Neuronal stem cell (in vitro differentiated cells): Measurements from ENCODE around the gene UAP1.

Source experiments
- DNase-seq: peaks from one replicate; pipeline ENCODE4 v3.0.0-alpha.2; 2013; ENCODE audit warnings: low spot score
- H2AFZ ChIP-seq: one replicate; pipeline ENCODE4 v1.6.1; 2013; ENCODE audit warnings: mild to moderate bottlenecking, low read length, inconsistent platforms
- H2AK5ac ChIP-seq: 2 replicates; pipeline ENCODE4 v1.6.1; 2013; ENCODE audit warnings: low read depth, mild to moderate bottlenecking, inconsistent platforms, low read length, moderate library complexity, mixed read lengths
- H2BK120ac ChIP-seq: 2 replicates; pipeline ENCODE4 v1.6.1; 2013; ENCODE audit warnings: low read depth, mild to moderate bottlenecking, inconsistent platforms, low read length, moderate library complexity, mixed read lengths
- H2BK12ac ChIP-seq: one replicate; pipeline ENCODE4 v1.6.1; 2013; ENCODE audit warnings: low read length, inconsistent platforms
- H2BK15ac ChIP-seq: 2 replicates; pipeline ENCODE4 v1.6.1; 2013; ENCODE audit warnings: mild to moderate bottlenecking, low read length, inconsistent platforms, mixed read lengths
- H2BK5ac ChIP-seq: one replicate; pipeline ENCODE4 v1.6.1; 2013; ENCODE audit warnings: inconsistent platforms, mild to moderate bottlenecking, low read length, moderate library complexity
- H3K14ac ChIP-seq: one replicate; pipeline ENCODE4 v1.6.1; 2013; ENCODE audit warnings: low read length, inconsistent platforms
- H3K18ac ChIP-seq: 2 replicates; pipeline ENCODE4 v1.6.1; 2013; ENCODE audit warnings: low read length, inconsistent platforms
- H3K23ac ChIP-seq: 2 replicates; pipeline ENCODE4 v1.6.1; 2013; ENCODE audit warnings: low read depth, mild to moderate bottlenecking, mixed read lengths, low read length, inconsistent platforms; ENCODE audit not compliant: poor library complexity
- H3K27ac ChIP-seq: replicated peaks from 3 replicates; pipeline ENCODE4 v1.5.1; 2013; ENCODE audit warnings: low read length, inconsistent platforms
- H3K27me3 ChIP-seq, 3 experiments: 2 replicates each; pipeline ENCODE4 v1.6.1; 2013; ENCODE audit warnings: low read length in 3 of 3, mild to moderate bottlenecking in 2 of 3, inconsistent platforms in 1 of 3, low read depth in 1 of 3, mixed read lengths in 1 of 3, moderate library complexity in 1 of 3; ENCODE audit not compliant: control insufficient read depth in 3 of 3, insufficient read depth in 3 of 3
- H3K36me3 ChIP-seq, 2 donors: replicated peaks in 1 of 2; 2 replicates each; pipeline ENCODE4 v1.6.1; 2013; ENCODE audit warnings: low read length in 2 of 2; ENCODE audit not compliant: control insufficient read depth in 2 of 2, insufficient read depth in 2 of 2
- H3K4ac ChIP-seq: 2 replicates; pipeline ENCODE4 v1.6.1; 2013; ENCODE audit warnings: inconsistent platforms, mild to moderate bottlenecking, low read length, moderate library complexity
- H3K4me1 ChIP-seq, 2 donors: 1 replicate in 1 of 2; 2 replicates in 1 of 2; pipeline ENCODE4 v1.6.1; 2013; ENCODE audit warnings: low read length in 2 of 2, low read depth in 1 of 2; ENCODE audit not compliant: control insufficient read depth in 2 of 2, insufficient read depth in 1 of 2
- H3K4me2 ChIP-seq: one replicate; pipeline ENCODE4 v1.6.1; 2013; ENCODE audit warnings: mild to moderate bottlenecking, low read length, inconsistent platforms; ENCODE audit not compliant: insufficient read depth, poor library complexity, severe bottlenecking
- H3K4me3 ChIP-seq, 2 donors: 2 replicates each; pipeline ENCODE4 v1.5.1; 2013; ENCODE audit warnings: low read length in 2 of 2, mild to moderate bottlenecking in 2 of 2, inconsistent platforms in 1 of 2, moderate library complexity in 1 of 2
- H3K79me1 ChIP-seq: one replicate; pipeline ENCODE4 v1.6.1; 2013; ENCODE audit warnings: low read depth, mild to moderate bottlenecking, inconsistent platforms, low read length, moderate library complexity
- H3K9ac ChIP-seq: one replicate; pipeline ENCODE4 v1.6.1; 2013; ENCODE audit warnings: mild to moderate bottlenecking, low read depth, low read length, inconsistent platforms; ENCODE audit not compliant: poor library complexity
- H3K9me3 ChIP-seq, 2 donors: replicated peaks in 1 of 2; 2 replicates each; pipeline versions ENCODE3 to v1.6.1; 2013; ENCODE audit warnings: low read length in 2 of 2, mild to moderate bottlenecking in 2 of 2, inconsistent platforms in 1 of 2, low read depth in 1 of 2, mixed read lengths in 1 of 2, moderate library complexity in 1 of 2; ENCODE audit not compliant: control insufficient read depth in 2 of 2, insufficient read depth in 1 of 2
- H4K8ac ChIP-seq: one replicate; pipeline ENCODE4 v1.6.1; 2013; ENCODE audit warnings: low read depth, mild to moderate bottlenecking, inconsistent platforms, low read length, moderate library complexity
- H4K91ac ChIP-seq: one replicate; pipeline ENCODE4 v1.6.1; 2013; ENCODE audit warnings: low read length, low read depth, mild to moderate bottlenecking, inconsistent platforms; ENCODE audit not compliant: poor library complexity
- WGBS, 2 donors: extraction: QIAGEN DNeasy Blood & Tissue Kit; methylation state at CpG; one replicate each; pipeline ENCODE4 v1.1.7; 2013; ENCODE audit warnings: missing lambda C conversion rate in 2 of 2, mixed read lengths in 1 of 2; ENCODE audit not compliant: insufficient read length in 2 of 2, insufficient replicate concordance in 1 of 2; ENCODE audit errors: extremely low coverage in 2 of 2; 5-methylcytosine and 5-hydroxymethylcytosine counted together

The UAP1 gene

GRCh38 chr1:162629651-162630050 lies 68.1 kb downstream of the UAP1 start:
- Histone ChIP-seq H2BK120ac (no peak overlapping the region), H3K4me1 (peaks cover 2 to 3% of the 10 kb centered on the region in 2 donors), H4K8ac (no peak overlapping the region), H3K23ac (no peak overlapping the region), H3K27ac (no peak overlapping the region), H2BK12ac (no peak overlapping the region), H4K91ac (no peak overlapping the region), H3K14ac (no peak overlapping the region), H3K4me2 (no peak overlapping the region), H3K36me3 (no peaks in the 10 kb centered on the region), H2BK5ac (no peak overlapping the region), H3K4me3 (no peak overlapping the region), H2AFZ (no peak overlapping the region), H3K27me3 (no peaks in the 10 kb centered on the region), H3K9me3 (no peaks in the 10 kb centered on the region), H3K18ac (no peak overlapping the region), H2BK15ac (no peak overlapping the region), H2AK5ac (no peak overlapping the region), H3K9ac (no peak overlapping the region), H3K79me1 (no peaks in the 10 kb centered on the region), H3K4ac (no peak overlapping the region)
- DNase-seq: no peak
- WGBS, 2 donors: no CpG with 5 or more reads among the region's 2 CpGs

- peak overlapping the region; percentile 69 for H2AFZ ChIP-seq
- no peak overlapping the region for H2BK120ac ChIP-seq
- H3K18ac ChIP-seq: no peak overlapping the region
- no peak overlapping the region for H3K9ac ChIP-seq
- H3K4me3 ChIP-seq: no peak overlapping the region
- H3K27ac ChIP-seq: no peak overlapping the region
- no peak overlapping the region for H2BK15ac ChIP-seq
- H2BK12ac ChIP-seq: no peak overlapping the region
- DNase-seq: no peak
- no peaks in the 10 kb centered on the region for H3K36me3 ChIP-seq
- no peak overlapping the region for H3K14ac ChIP-seq
- H4K8ac ChIP-seq: no peak overlapping the region
- H3K4me2 ChIP-seq: no peak overlapping the region
- no peak overlapping the region for H3K23ac ChIP-seq
- no peak overlapping the region for H3K4ac ChIP-seq
- H3K27me3 ChIP-seq: no peaks in the 10 kb centered on the region
- peaks cover 2 to 3% of the 10 kb centered on the region in 2 donors for H3K4me1 ChIP-seq
- no peaks in the 10 kb centered on the region for H3K9me3 ChIP-seq
- no peak overlapping the region for H4K91ac ChIP-seq
- H3K79me1 ChIP-seq: no peaks in the 10 kb centered on the region
- no CpG with 5 or more reads among the region's 10 CpGs for WGBS, 2 donors
- H2AK5ac ChIP-seq: no peak overlapping the region
- H2BK5ac ChIP-seq: no peak overlapping the region
Measured at GRCh38 chr1:162631546-162632191, 70.1 kb downstream of the UAP1 start.

- no peak within 1 kb of the TSS for H3K14ac ChIP-seq
- no peak within 1 kb of the TSS for H2BK12ac ChIP-seq
- H2AFZ ChIP-seq: peak within 1 kb of the TSS; percentile 69
- no peak within 1 kb of the TSS for H3K4me3 ChIP-seq
- H3K27me3 ChIP-seq: no peaks in the 10 kb centered on the region
- no peak within 1 kb of the TSS for H3K18ac ChIP-seq
- H4K8ac ChIP-seq: no peak within 1 kb of the TSS
- no peaks in the 10 kb centered on the region for H3K79me1 ChIP-seq
- WGBS, 2 donors: no CpG with 5 or more reads among the region's 4 CpGs
- H3K27ac ChIP-seq: no peak within 1 kb of the TSS
- no peaks in the 10 kb centered on the region for H3K36me3 ChIP-seq
- no peak within 1 kb of the TSS for H4K91ac ChIP-seq
- no peak within 1 kb of the TSS for H3K4ac ChIP-seq
- H2BK15ac ChIP-seq: no peak within 1 kb of the TSS
- no peak within 1 kb of the TSS for H3K4me2 ChIP-seq
- no peak for DNase-seq
- peaks cover 2 to 3% of the 10 kb centered on the region in 2 donors for H3K4me1 ChIP-seq
- H3K9ac ChIP-seq: no peak within 1 kb of the TSS
- no peaks in the 10 kb centered on the region for H3K9me3 ChIP-seq
- H2AK5ac ChIP-seq: no peak within 1 kb of the TSS
- H2BK5ac ChIP-seq: no peak within 1 kb of the TSS
- H3K23ac ChIP-seq: no peak within 1 kb of the TSS
- no peak within 1 kb of the TSS for H2BK120ac ChIP-seq
Measured at GRCh38 chr1:162632217-162632666, 70.7 kb downstream of the UAP1 start, which contains the start of gene DDR2. Gene DDR2 (plus strand): TSS chr1:162632464. CDS start chr1:162719064, 86,600 bp downstream.

- peaks cover 2 to 3% of the 10 kb centered on the region in 2 donors for H3K4me1 ChIP-seq
- H2BK120ac ChIP-seq: no peak overlapping the region
- DNase-seq: no peak
- no peak overlapping the region for H4K8ac ChIP-seq
- no peaks in the 10 kb centered on the region for H3K36me3 ChIP-seq
- no peak overlapping the region for H3K9ac ChIP-seq
- WGBS, 2 donors: no CpG with 5 or more reads among the region's 4 CpGs
- no peak overlapping the region for H2BK15ac ChIP-seq
- no peak overlapping the region for H3K4me3 ChIP-seq
- no peaks in the 10 kb centered on the region for H3K79me1 ChIP-seq
- no peak overlapping the region for H3K4ac ChIP-seq
- H2AFZ ChIP-seq: peak overlapping the region; percentile 69
- no peak overlapping the region for H3K4me2 ChIP-seq
- H3K14ac ChIP-seq: no peak overlapping the region
- no peak overlapping the region for H3K23ac ChIP-seq
- H2AK5ac ChIP-seq: no peak overlapping the region
- H2BK5ac ChIP-seq: no peak overlapping the region
- no peak overlapping the region for H3K18ac ChIP-seq
- no peaks in the 10 kb centered on the region for H3K9me3 ChIP-seq
- H3K27ac ChIP-seq: no peak overlapping the region
- no peaks in the 10 kb centered on the region for H3K27me3 ChIP-seq
- no peak overlapping the region for H2BK12ac ChIP-seq
- no peak overlapping the region for H4K91ac ChIP-seq
Measured at GRCh38 chr1:162632698-162633080, 71.2 kb downstream of the UAP1 start.
